Gastroesophageal sphincter (tissue), 4 donors: ENCODE results near the gene SEPTIN10. TPM values are rescaled to one million over a fixed set of nuclear protein-coding genes. Genes with fewer than 3 reads are reported as not detected.

ENCODE experiments used
- ATAC-seq: fragments of 150-250 bp; one replicate; pipeline ENCODE4 v1.9.1; 2016; ENCODE audit warnings: mild to moderate bottlenecking, moderate library complexity
- H3K27ac ChIP-seq, 4 donors: fragments of 200-600 bp; sonication (generic) in 3 of 4; 1 replicate in 3 of 4; 2 replicates in 1 of 4; pipeline ENCODE4 v1.5.1; 2016 to 2019
- H3K27me3 ChIP-seq: fragments of 200-600 bp; sonication (generic); one replicate; pipeline ENCODE4 v1.5.1; 2019
- H3K36me3 ChIP-seq, 2 donors: fragments of 200-600 bp; sonication (generic); one replicate each; pipeline ENCODE4 v1.5.1; 2019; ENCODE audit warnings: control low read depth in 1 of 2
- H3K4me1 ChIP-seq, 3 donors: fragments of 200-600 bp; sonication (generic); 1 replicate in 2 of 3; 2 replicates in 1 of 3; pipeline ENCODE4 v1.5.1; 2016 to 2019; ENCODE audit warnings: control low read depth in 2 of 3
- H3K4me3 ChIP-seq, 2 donors: fragments of 200-600 bp; sonication (generic); one replicate each; pipeline ENCODE4 v1.5.1; 2019; ENCODE audit warnings: mild to moderate bottlenecking in 1 of 2, moderate library complexity in 1 of 2
- H3K9me3 ChIP-seq, 3 donors: fragments of 200-600 bp; sonication (generic); one replicate each; pipeline ENCODE4 v1.5.1; 2017 to 2019; ENCODE audit warnings: control low read depth in 2 of 3
- CTCF ChIP-seq, 4 experiments: fragments of 200-600 bp in 2 of 4; fragments of 450-650 bp in 2 of 4; sonication (generic) in 1 of 4; IDR thresholded peaks; one replicate each; pipeline ENCODE4 v1.5.1; 2017 to 2019; ENCODE audit warnings: antibody characterized with exemption in 4 of 4, mild to moderate bottlenecking in 2 of 4, moderate library complexity in 2 of 4
- EP300 ChIP-seq: sonication (generic); formaldehyde crosslinking; IDR thresholded peaks from one replicate; pipeline ENCODE4 v1.6.1; 2017; ENCODE audit warnings: antibody characterized with exemption, mild to moderate bottlenecking
- POLR2A ChIP-seq, 2 donors: fragments of 450-650 bp; IDR thresholded peaks; one replicate each; pipeline ENCODE4 v1.6.1; 2017; ENCODE audit warnings: antibody characterized with exemption in 2 of 2, mild to moderate bottlenecking in 2 of 2, moderate library complexity in 1 of 2
- POLR2AphosphoS5 ChIP-seq: sonication (generic); formaldehyde crosslinking; IDR thresholded peaks from one replicate; pipeline ENCODE4 v1.6.1; 2017; ENCODE audit warnings: antibody characterized with exemption
- WGBS, 2 donors: methylation state at CpG; one replicate each; pipeline ENCODE4 v1.1.5; 2018; ENCODE audit warnings: low coverage in 1 of 2; 5-methylcytosine and 5-hydroxymethylcytosine counted together
- total RNA-seq, 4 donors: library from RNA; depleted of rRNA; stranded (reverse); fragments of >200 nt; gene quantifications; one replicate each; pipeline ENCODE4 v1.1.0, GENCODE V29; 2016

The SEPTIN10 gene
- total RNA-seq, 4 donors from 2014 or later = 109 to 157 (median 137) TPM

- no peak for ATAC-seq
- Histone ChIP-seq H3K27ac (no peak overlapping the region), H3K4me1 (no peaks in the 10 kb centered on the region), H3K27me3 (no peaks in the 10 kb centered on the region), H3K36me3 (no peaks in the 10 kb centered on the region), H3K9me3 (no peaks in the 10 kb centered on the region), H3K4me3 (no peak overlapping the region)
- TF ChIP-seq POLR2AphosphoS5 (no peak), CTCF (IDR thresholded peaks at IDR 0.05) (no peak), EP300 (no peak), POLR2A (IDR thresholded peaks at IDR 0.05) (no peak)
- WGBS, 2 donors = 62 to 67% methylated on average over 2 to 3 of the region's 3 CpGs
These were observed 41.5 kb upstream of the SEPTIN10 start for GRCh38 chr2:109655287-109655686.

GRCh38 chr2:109654326-109655050, 40.7 kb upstream of the SEPTIN10 start:
- Histone ChIP-seq H3K4me3 (no peak overlapping the region), H3K27me3 (no peaks in the 10 kb centered on the region), H3K4me1 (no peaks in the 10 kb centered on the region), H3K9me3 (no peaks in the 10 kb centered on the region), H3K27ac (no peak overlapping the region), H3K36me3 (no peaks in the 10 kb centered on the region)
- WGBS, 2 donors = 81 to 91% methylated on average over 4 to 8 of the region's 8 CpGs
- no peak for TF ChIP-seq EP300
- TF ChIP-seq POLR2A (IDR thresholded peaks at IDR 0.05) = no peak
- TF ChIP-seq CTCF (IDR thresholded peaks at IDR 0.05) = no peak
- TF ChIP-seq POLR2AphosphoS5 = no peak
- ATAC-seq = no peak

- ATAC-seq = no peak
- Histone ChIP-seq H3K9me3 (no peaks in the 10 kb centered on the region), H3K27me3 (no peaks in the 10 kb centered on the region), H3K27ac (no peak overlapping the region), H3K36me3 (no peaks in the 10 kb centered on the region), H3K4me1 (peaks cover 0 to 2% (median 0%) of the 10 kb centered on the region in 3 donors), H3K4me3 (no peak overlapping the region)
- 85 to 86% methylated on average over 11 to 12 of the region's 14 CpGs for WGBS, 2 donors
- TF ChIP-seq POLR2AphosphoS5 (no peak), POLR2A (IDR thresholded peaks at IDR 0.05) (no peak), CTCF (IDR thresholded peaks at IDR 0.05) (no peak), EP300 (no peak)
These were observed 36.2 kb upstream of the SEPTIN10 start for GRCh38 chr2:109649736-109650695.

GRCh38 chr2:109648041-109648527, 34.3 kb upstream of the SEPTIN10 start:
- WGBS, 2 donors = 79 to 88% methylated on average over 1 to 6 of the region's 8 CpGs
- Histone ChIP-seq H3K27ac (no peak overlapping the region), H3K9me3 (no peaks in the 10 kb centered on the region), H3K27me3 (no peaks in the 10 kb centered on the region), H3K4me1 (peaks cover 0 to 17% (median 5%) of the 10 kb centered on the region in 3 donors), H3K4me3 (no peak overlapping the region), H3K36me3 (no peaks in the 10 kb centered on the region)
- TF ChIP-seq CTCF (IDR thresholded peaks at IDR 0.05) (no peak), EP300 (no peak), POLR2AphosphoS5 (no peak), POLR2A (IDR thresholded peaks at IDR 0.05) (no peak)
- ATAC-seq = no peak
